Measurements from ENCODE around the gene RAP2A. TPM values are rescaled to one million over a fixed set of nuclear protein-coding genes. Genes with fewer than 3 reads are reported as not detected.

Gene RAP2A
- total RNA-seq, 1 experiment from 2014 or later, result 32.1 TPM

- H3K27ac Mint-ChIP-seq, result peak overlapping the region in 1 of 3 experiments; percentile 25; a peak in 2 of 7 replicates
- WGBS (ENCODE audit: extremely low coverage, insufficient read length, low lambda C conversion rate), result no CpG with 5 or more reads among the region's 3 CpGs
These were observed 45.6 kb upstream of the RAP2A start for GRCh38 chr13:97388373-97388772.

More at GRCh38 chr13:97388373-97388772, 45.6 kb upstream of the RAP2A start:
- Histone ChIP-seq H3K9ac (ENCODE audit: extremely low read depth, insufficient read length, low read length) (no peak overlapping the region), H4K91ac (ENCODE audit: insufficient read length, low read depth, low read length) (no peak overlapping the region), H2BK5ac (ENCODE audit: insufficient read length, low read length) (no peak overlapping the region), H3K14ac (ENCODE audit: insufficient read depth, low read length) (no peak overlapping the region), H2AFZ (ENCODE audit: low read length) (no peak overlapping the region), H4K20me1 (ENCODE audit: control insufficient read depth, insufficient read depth, insufficient read length) (no peaks in the 10 kb centered on the region), H3T11ph (ENCODE audit: low read length) (no peak overlapping the region), H2BK120ac (ENCODE audit: low read depth, low read length, poor library complexity, severe bottlenecking) (no peak overlapping the region), H3K23me2 (ENCODE audit: insufficient read length, low read depth, low read length, poor library complexity, severe bottlenecking) (no peaks in the 10 kb centered on the region), H2BK20ac (ENCODE audit: low read depth, low read length, poor library complexity, severe bottlenecking) (no peak overlapping the region), H3K4me1 (ENCODE audit: insufficient read depth, low read length) (no peaks in the 10 kb centered on the region), H3K79me1 (ENCODE audit: insufficient read depth, low read depth, low read length, poor library complexity, severe bottlenecking) (no peaks in the 10 kb centered on the region), H3K18ac (ENCODE audit: insufficient read length, low read depth, low read length) (no peak overlapping the region), H3K56ac (ENCODE audit: insufficient read length, low read depth, low read length) (no peak overlapping the region), H3K27ac (ENCODE audit: insufficient read length, low read depth, low read length) (no peak overlapping the region), H3K23ac (ENCODE audit: insufficient read length, low read depth, low read length) (no peak overlapping the region), H4K5ac (ENCODE audit: insufficient read length, low read depth, low read length) (no peak overlapping the region), H3K79me2 (ENCODE audit: insufficient read depth, low read length) (no peaks in the 10 kb centered on the region), H4K8ac (replicated peaks; ENCODE audit: insufficient read length, low read depth, low read length) (no peak overlapping the region), H2BK15ac (ENCODE audit: low read depth, low read length) (no peak overlapping the region), H3K4me2 (ENCODE audit: insufficient read depth, insufficient read length, low read length) (no peak overlapping the region), H2AK5ac (ENCODE audit: insufficient read length, low read length) (no peak overlapping the region), H3K27me3 (ENCODE audit: insufficient read depth, low read length) (no peaks in the 10 kb centered on the region), H3K4ac (ENCODE audit: low read depth, low read length) (no peak overlapping the region), H3K9me3 (ENCODE audit: control insufficient read depth, low read depth, low read length) (no peaks in the 10 kb centered on the region), H2BK12ac (ENCODE audit: insufficient read length, low read depth, low read length) (no peak overlapping the region)
- H3K4me1 Mint-ChIP-seq, result no peaks in the 10 kb centered on the region
- no peak for TF ChIP-seq CTCF (conservative IDR thresholded peaks at IDR 0.05)
- H3K9me3 Mint-ChIP-seq, result no peaks in the 10 kb centered on the region
- H3K36me3 Mint-ChIP-seq (ENCODE audit: insufficient read depth in 1 of 3, low read depth in 3 of 3), result no peaks in the 10 kb centered on the region
- no peak overlapping the region for H3K4me3 Mint-ChIP-seq
- no peak for DNase-seq
- no peaks in the 10 kb centered on the region; the same call in 1 of the 2 replicates for H3K27me3 Mint-ChIP-seq (ENCODE audit: low read depth)
